Loucy (cell line): ENCODE results near the gene ZNF608.

Experiments used
- H2AFZ ChIP-seq: fragments of 200-600 bp; sonication (generic); 2 replicates; pipeline ENCODE4 v1.6.0; 2016; ENCODE audit warnings: antibody characterized with exemption, mild to moderate bottlenecking, low read length, moderate library complexity
- H3F3A ChIP-seq: fragments of 200-600 bp; 2 replicates; pipeline ENCODE4 v1.6.0; 2016; ENCODE audit warnings: antibody characterized with exemption, low read depth, mild to moderate bottlenecking
- H3K27me3 ChIP-seq: fragments of 200-600 bp; sonication (generic); 2 replicates; pipeline ENCODE4 v1.6.1; 2014; ENCODE audit warnings: low read length, mild to moderate bottlenecking; ENCODE audit not compliant: insufficient read depth, poor library complexity, severe bottlenecking
- H3K36me3 ChIP-seq: fragments of 200-600 bp; sonication (generic); 2 replicates; pipeline ENCODE4 v1.6.1; 2016; ENCODE audit warnings: low read length; ENCODE audit not compliant: insufficient read depth
- H3K4me1 ChIP-seq: fragments of 200-600 bp; sonication (generic); 2 replicates; pipeline ENCODE4 v1.5.1; 2014; ENCODE audit warnings: low read length, mild to moderate bottlenecking; ENCODE audit not compliant: insufficient read depth, poor library complexity, severe bottlenecking
- H3K4me2 ChIP-seq: fragments of 200-600 bp; sonication (generic); 2 replicates; pipeline ENCODE4 v1.6.0; 2014; ENCODE audit warnings: antibody characterized with exemption, low read length, low read depth, mild to moderate bottlenecking; ENCODE audit not compliant: poor library complexity, severe bottlenecking
- H3K4me3 ChIP-seq: fragments of 200-600 bp; sonication (generic); 2 replicates; pipeline ENCODE4 v1.5.1; 2014; ENCODE audit warnings: low read length, mild to moderate bottlenecking, mixed read lengths; ENCODE audit not compliant: poor library complexity, severe bottlenecking
- H3K79me2 ChIP-seq: fragments of 200-600 bp; sonication (generic); 2 replicates; pipeline ENCODE4 v1.6.1; 2014; ENCODE audit warnings: low read length; ENCODE audit not compliant: insufficient read depth
- H3K9ac ChIP-seq: fragments of 200-600 bp; sonication (generic); 2 replicates; pipeline ENCODE4 v1.6.0; 2014; ENCODE audit warnings: mild to moderate bottlenecking, low read depth, low read length, moderate library complexity; ENCODE audit not compliant: poor library complexity, severe bottlenecking
- H3K9me2 ChIP-seq: fragments of 200-600 bp; sonication (generic); replicated peaks from 2 replicates; pipeline ENCODE4 v1.6.1; 2016; ENCODE audit warnings: low read depth, low read length, mixed read lengths
- H3K9me3 ChIP-seq: fragments of 200-600 bp; sonication (generic); 2 replicates; pipeline ENCODE4 v1.6.1; 2014; ENCODE audit warnings: mild to moderate bottlenecking, antibody characterized with exemption, low read length, low read depth; ENCODE audit not compliant: insufficient read depth
- H4K20me1 ChIP-seq: fragments of 200-600 bp; sonication (generic); 2 replicates; pipeline ENCODE4 v1.6.0; 2014; ENCODE audit warnings: antibody characterized with exemption, low read length, mild to moderate bottlenecking; ENCODE audit not compliant: insufficient read depth, poor library complexity, severe bottlenecking
- CTCF ChIP-seq: fragments of 200-600 bp; sonication (generic); conservative IDR thresholded peaks from 2 replicates; pipeline ENCODE4 v1.5.1; 2014; ENCODE audit warnings: mild to moderate bottlenecking, antibody characterized with exemption, low read length
- EZH2phosphoT487 ChIP-seq: fragments of 200-600 bp; IDR thresholded peaks from 2 replicates; pipeline ENCODE4 v1.6.1; 2018; ENCODE audit warnings: antibody characterized with exemption, mild to moderate bottlenecking, moderate library complexity, borderline replicate concordance

Gene ZNF608

DNA sequence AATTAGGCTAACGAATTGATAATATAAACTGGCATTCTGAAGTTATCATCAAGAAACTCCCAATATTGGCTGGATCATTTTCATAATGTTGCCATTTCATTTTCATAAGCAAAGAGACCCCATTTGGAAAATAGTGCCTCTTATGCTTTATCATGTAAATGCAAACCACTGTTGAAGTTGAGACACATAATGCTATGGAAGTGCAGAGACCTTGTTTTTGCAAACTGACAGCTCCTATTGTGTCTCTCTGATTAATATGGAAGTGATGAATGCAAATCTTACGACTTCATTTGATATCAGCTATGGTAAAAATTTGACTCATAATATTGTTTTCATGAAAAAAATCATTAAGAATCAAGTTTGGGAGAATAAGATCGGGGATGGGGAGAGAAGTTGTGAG lies 25.3 kb upstream of the ZNF608 start:
- Histone ChIP-seq H4K20me1 (no peaks in the 10 kb centered on the region), H3K9me3 (no peaks in the 10 kb centered on the region), H3F3A (no peaks in the 10 kb centered on the region), H2AFZ (no peak overlapping the region), H3K9ac (no peak overlapping the region), H3K4me1 (no peaks in the 10 kb centered on the region), H3K27me3 (no peaks in the 10 kb centered on the region), H3K4me3 (no peak overlapping the region), H3K9me2 (no peaks in the 10 kb centered on the region), H3K36me3 (no peaks in the 10 kb centered on the region), H3K4me2 (no peak overlapping the region), H3K79me2 (no peaks in the 10 kb centered on the region)
- TF ChIP-seq EZH2phosphoT487 (no peak), CTCF (no peak)

DNA sequence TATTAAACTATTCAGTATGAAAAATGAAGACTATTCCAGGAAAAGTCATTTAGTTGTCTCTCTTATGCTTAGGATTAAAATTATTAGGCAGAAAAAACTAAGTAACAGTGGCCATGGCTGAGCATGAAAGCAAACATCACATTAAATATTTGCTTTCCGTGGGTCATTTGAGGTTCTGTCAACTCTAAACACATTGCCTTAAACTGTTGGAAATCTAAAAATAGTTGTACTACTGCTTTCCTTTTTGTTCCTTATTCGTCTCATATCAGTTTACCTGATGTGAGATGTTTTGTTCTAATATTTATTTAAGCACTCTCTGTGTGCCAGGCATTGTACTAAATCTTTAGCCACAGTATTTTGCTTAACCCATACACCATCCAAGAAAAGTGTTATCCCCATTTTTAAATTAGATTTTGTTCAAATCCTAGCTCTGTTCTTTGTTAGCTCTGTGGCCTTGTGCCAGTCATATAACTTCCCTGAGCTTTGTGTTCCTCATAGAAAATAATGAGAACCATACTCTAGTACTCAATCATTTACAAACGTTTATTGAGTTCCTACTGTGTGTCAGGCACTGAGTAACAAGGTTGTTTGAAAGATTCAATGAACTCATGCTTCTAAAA lies 18.7 kb upstream of the ZNF608 start:
- Histone ChIP-seq H3K4me3 (no peak overlapping the region), H3K27me3 (no peaks in the 10 kb centered on the region), H3K4me2 (no peak overlapping the region), H2AFZ (no peak overlapping the region), H3K9me2 (no peaks in the 10 kb centered on the region), H3K9ac (no peak overlapping the region), H3F3A (no peaks in the 10 kb centered on the region), H3K79me2 (no peaks in the 10 kb centered on the region), H3K36me3 (no peaks in the 10 kb centered on the region), H4K20me1 (no peaks in the 10 kb centered on the region), H3K4me1 (no peaks in the 10 kb centered on the region), H3K9me3 (no peaks in the 10 kb centered on the region)
- TF ChIP-seq EZH2phosphoT487 (no peak), CTCF (no peak)

GRCh38 chr5:124764585-124764984 lies 18.1 kb upstream of the ZNF608 start:
- no peak for TF ChIP-seq CTCF
- TF ChIP-seq EZH2phosphoT487, result no peak
- no peak overlapping the region for H2AFZ ChIP-seq
- H3K4me1 ChIP-seq, result no peaks in the 10 kb centered on the region
- no peak overlapping the region for H3K9ac ChIP-seq
- H3F3A ChIP-seq, result no peaks in the 10 kb centered on the region
- no peaks in the 10 kb centered on the region for H3K36me3 ChIP-seq
- H4K20me1 ChIP-seq, result no peaks in the 10 kb centered on the region
- H3K4me3 ChIP-seq, result no peak overlapping the region
- H3K9me3 ChIP-seq, result no peaks in the 10 kb centered on the region
- no peaks in the 10 kb centered on the region for H3K9me2 ChIP-seq
- H3K79me2 ChIP-seq, result no peaks in the 10 kb centered on the region
- no peak overlapping the region for H3K4me2 ChIP-seq
- no peaks in the 10 kb centered on the region for H3K27me3 ChIP-seq
